Brain microvascular endothelial cell (primary cell): ENCODE results near the gene KCNK18.

Experiments
- DNase-seq: peaks from one replicate; pipeline ENCODE4 v3.0.0-alpha.2; 2020
- H3K27ac ChIP-seq: fragments of 250-450 bp; sonication (Bioruptor Pico); 2 replicates; pipeline ENCODE4 v1.5.1; 2020; ENCODE audit warnings: mild to moderate bottlenecking, moderate library complexity
- H3K27me3 ChIP-seq: fragments of 250-450 bp; sonication (Bioruptor Pico); replicated peaks from 2 replicates; pipeline ENCODE4 v1.5.1; 2020; ENCODE audit warnings: mild to moderate bottlenecking
- H3K36me3 ChIP-seq: fragments of 250-450 bp; sonication (Bioruptor Pico); replicated peaks from 2 replicates; pipeline ENCODE4 v1.5.1; 2020; ENCODE audit warnings: mild to moderate bottlenecking
- H3K4me3 ChIP-seq: 2 replicates; pipeline ENCODE4 v1.5.1; 2011; ENCODE audit warnings: low read depth, mild to moderate bottlenecking, control low read depth, low read length, moderate library complexity
- CTCF ChIP-seq: IDR thresholded peaks from 2 replicates; pipeline ENCODE4 v1.5.1; 2011; ENCODE audit warnings: low read depth, mild to moderate bottlenecking, moderate library complexity, low read length, control low read depth, inconsistent platforms; ENCODE audit errors: missing control alignments
- in situ Hi-C: cut with HindIII; loops from 2 replicates; pipeline ENCODE4 v1.10.0; 2017; ENCODE audit warnings: low sequenced_read_pairs, low pct_ligation_motif_present

KCNK18 gene

GRCh38 chr10:117186832-117187615 lies 10.3 kb upstream of the KCNK18 start:
- no peaks in the 10 kb centered on the region for H3K36me3 ChIP-seq
- DNase-seq, result no peak
- H3K4me3 ChIP-seq, result no peak overlapping the region
- no peak overlapping the region for H3K27ac ChIP-seq
- no peak for TF ChIP-seq CTCF
- in situ Hi-C loops, result no loop called here
- no peaks in the 10 kb centered on the region for H3K27me3 ChIP-seq

- in situ Hi-C loops, result no loop called here
- no peak overlapping the region for H3K4me3 ChIP-seq
- no peak for DNase-seq
- no peak for TF ChIP-seq CTCF
- H3K27ac ChIP-seq, result no peak overlapping the region
- H3K36me3 ChIP-seq, result no peaks in the 10 kb centered on the region
- H3K27me3 ChIP-seq, result no peaks in the 10 kb centered on the region
Observed at GRCh38 chr10:117188371-117188770, 8.9 kb upstream of the KCNK18 start.

- in situ Hi-C loops, result no loop called here
- no peak for TF ChIP-seq CTCF
- H3K36me3 ChIP-seq, result no peaks in the 10 kb centered on the region
- H3K27me3 ChIP-seq, result no peaks in the 10 kb centered on the region
- no peak overlapping the region for H3K4me3 ChIP-seq
- DNase-seq, result no peak
- H3K27ac ChIP-seq, result no peak overlapping the region
Observed at GRCh38 chr10:117189557-117189956, 7.7 kb upstream of the KCNK18 start.

GRCh38 chr10:117198088-117198487 lies 799 bp downstream of the KCNK18 start:
- TF ChIP-seq CTCF, result no peak
- Histone ChIP-seq H3K4me3 (no peak overlapping the region), H3K27ac (no peak overlapping the region), H3K36me3 (no peaks in the 10 kb centered on the region), H3K27me3 (no peaks in the 10 kb centered on the region)
- in situ Hi-C loops, result no loop called here
- DNase-seq, result no peak

- in situ Hi-C loops, result no loop called here
Observed at GRCh38 chr10:117201826-117202225, 4.5 kb downstream of the KCNK18 start.

More at GRCh38 chr10:117201826-117202225, 4.5 kb downstream of the KCNK18 start:
- no peaks in the 10 kb centered on the region for H3K36me3 ChIP-seq
- no peaks in the 10 kb centered on the region for H3K27me3 ChIP-seq
- no peak for TF ChIP-seq CTCF
- no peak for DNase-seq
- H3K27ac ChIP-seq, result no peak overlapping the region
- no peak overlapping the region for H3K4me3 ChIP-seq
